Astrocyte of the spinal cord (primary cell): ENCODE results near the gene PRDM11.
"Not testable (repeated sequence)": the region's sequence is repeated elsewhere in the genome, so short reads cannot be mapped to it uniquely, and the experiment has no call there.

Source experiments
- DNase-seq: peaks from one replicate; pipeline ENCODE4 v3.0.0; 2011; ENCODE audit warnings: low read depth, low spot score
- H3K4me3 ChIP-seq: 2 replicates; pipeline ENCODE4 v1.5.1; 2011; ENCODE audit warnings: low read depth, mild to moderate bottlenecking, low read length, moderate library complexity
- in situ Hi-C: cut with HindIII; loops from 2 replicates; pipeline ENCODE4 v1.10.0; 2017; ENCODE audit warnings: low sequenced_read_pairs
- TF ChIP-seq, protein P1 (sequence below): IDR thresholded peaks from 2 replicates; pipeline ENCODE4 v1.5.1; 2012; ENCODE audit warnings: low read depth, mild to moderate bottlenecking, low read length, inconsistent platforms

Gene PRDM11

DNA sequence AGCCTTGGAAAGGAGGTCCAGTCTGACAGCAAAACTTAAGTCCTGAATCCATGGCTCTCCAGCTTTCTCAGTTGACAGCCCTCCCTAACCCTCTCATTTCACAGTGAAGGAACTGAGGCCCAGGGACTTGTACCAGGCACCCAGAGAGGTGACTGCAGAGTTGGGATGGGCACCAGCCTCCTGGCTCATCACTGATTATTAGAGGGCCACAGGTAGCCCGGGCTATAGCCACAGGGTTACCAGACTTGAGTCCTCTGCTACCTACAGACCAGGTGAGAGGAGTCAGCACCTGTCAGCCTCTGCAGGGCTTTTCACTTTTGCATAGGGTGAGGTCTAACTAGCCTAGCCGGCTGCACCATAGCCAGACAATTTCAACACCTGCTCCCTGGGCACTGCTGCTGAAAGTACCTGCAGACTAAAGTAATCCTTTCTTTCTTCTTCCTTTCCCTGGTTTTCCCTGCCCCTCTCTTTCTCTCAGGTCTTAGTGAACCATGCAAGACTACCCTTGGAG lies 102.1 kb downstream of the PRDM11 start:
- DNase-seq: no peak
- TF ChIP-seq, protein P1, sequence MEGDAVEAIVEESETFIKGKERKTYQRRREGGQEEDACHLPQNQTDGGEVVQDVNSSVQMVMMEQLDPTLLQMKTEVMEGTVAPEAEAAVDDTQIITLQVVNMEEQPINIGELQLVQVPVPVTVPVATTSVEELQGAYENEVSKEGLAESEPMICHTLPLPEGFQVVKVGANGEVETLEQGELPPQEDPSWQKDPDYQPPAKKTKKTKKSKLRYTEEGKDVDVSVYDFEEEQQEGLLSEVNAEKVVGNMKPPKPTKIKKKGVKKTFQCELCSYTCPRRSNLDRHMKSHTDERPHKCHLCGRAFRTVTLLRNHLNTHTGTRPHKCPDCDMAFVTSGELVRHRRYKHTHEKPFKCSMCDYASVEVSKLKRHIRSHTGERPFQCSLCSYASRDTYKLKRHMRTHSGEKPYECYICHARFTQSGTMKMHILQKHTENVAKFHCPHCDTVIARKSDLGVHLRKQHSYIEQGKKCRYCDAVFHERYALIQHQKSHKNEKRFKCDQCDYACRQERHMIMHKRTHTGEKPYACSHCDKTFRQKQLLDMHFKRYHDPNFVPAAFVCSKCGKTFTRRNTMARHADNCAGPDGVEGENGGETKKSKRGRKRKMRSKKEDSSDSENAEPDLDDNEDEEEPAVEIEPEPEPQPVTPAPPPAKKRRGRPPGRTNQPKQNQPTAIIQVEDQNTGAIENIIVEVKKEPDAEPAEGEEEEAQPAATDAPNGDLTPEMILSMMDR: no peak
- no peak overlapping the region for H3K4me3 ChIP-seq
- in situ Hi-C loops: no loop called here

- DNase-seq, in situ Hi-C loops, H3K4me3 ChIP-seq: not testable (repeated sequence)
Observed at GRCh38 chr11:45249372-45249771, 102.9 kb downstream of the PRDM11 start.

- in situ Hi-C loops: no loop called here
- H3K4me3 ChIP-seq: no peak overlapping the region
- DNase-seq: no peak
- TF ChIP-seq, protein P1: no peak
Observed at GRCh38 chr11:45250035-45250718, 103.7 kb downstream of the PRDM11 start.

DNA sequence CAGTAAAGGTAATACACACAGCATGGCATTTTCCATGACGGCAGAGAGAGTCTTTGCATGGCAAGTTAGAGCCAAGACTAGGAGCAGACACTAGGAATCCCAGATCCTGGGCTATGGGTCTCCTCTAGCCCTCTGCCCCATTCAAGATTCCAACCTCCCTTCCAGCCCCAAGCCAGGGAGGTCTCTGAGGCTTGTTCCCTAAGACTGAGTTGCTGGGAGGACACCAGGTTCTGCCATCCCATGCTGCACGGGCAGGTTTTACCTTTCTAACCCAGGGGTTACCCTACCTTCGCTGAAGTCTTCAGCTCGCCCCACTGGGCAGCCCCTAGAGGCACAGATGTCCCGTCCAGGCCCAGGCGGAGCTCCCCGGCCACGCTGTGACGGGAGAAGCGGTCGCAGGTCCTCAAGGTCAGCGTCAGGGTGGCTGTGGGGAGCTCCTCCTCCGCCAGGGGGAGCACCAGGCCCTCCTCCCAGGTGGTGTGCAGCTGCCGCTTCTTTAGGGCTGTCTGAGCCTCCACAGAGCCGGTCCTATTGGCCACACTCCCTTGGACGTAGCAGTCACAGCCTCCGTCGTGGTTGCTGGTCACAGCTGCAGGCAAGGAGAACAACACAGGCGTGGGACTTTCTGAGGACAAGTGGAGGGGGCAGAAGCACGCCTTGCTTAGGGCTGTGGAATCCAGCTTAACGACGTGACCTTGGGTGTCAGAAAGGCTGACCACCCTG lies 105.9 kb downstream of the PRDM11 start:
- no peak overlapping the region for H3K4me3 ChIP-seq
- TF ChIP-seq, protein P1: peak; percentile 77
- in situ Hi-C loops: no loop called here
- DNase-seq: peak; percentile 23

GRCh38 chr11:45252877-45253276 lies 106.4 kb downstream of the PRDM11 start:
- TF ChIP-seq, protein P1: no peak

GRCh38 chr11:45253640-45254039 lies 107.2 kb downstream of the PRDM11 start:
- no peak overlapping the region for H3K4me3 ChIP-seq
- in situ Hi-C loops: no loop called here

More at GRCh38 chr11:45252877-45253276, 106.4 kb downstream of the PRDM11 start:
- in situ Hi-C loops: no loop called here
- DNase-seq: no peak
- no peak overlapping the region for H3K4me3 ChIP-seq

More at GRCh38 chr11:45253640-45254039, 107.2 kb downstream of the PRDM11 start:
- TF ChIP-seq, protein P1: no peak
- DNase-seq: no peak
